CD4-positive, alpha-beta T cell (primary cell): Measurements from ENCODE around the gene CCDC92B. TPM values are rescaled to one million over a fixed set of nuclear protein-coding genes. Genes with fewer than 3 reads are reported as not detected.

Experiments used
- ATAC-seq: fragments of 200-7000 bp; cut with Tn5 transposase; one replicate; pipeline ENCODE4 v1.10.0; 2022; ENCODE audit warnings: mild to moderate bottlenecking; ENCODE audit not compliant: poor library complexity
- CTCF ChIA-PET: fragments of 350-600 bp; sonication (Branson Sonifier 250); formaldehyde crosslinking; loops from one replicate; lab custom pipeline; 2021; ENCODE audit warnings: antibody characterized with exemption, inconsistent platforms; lab: Charles Lee
- POLR2A ChIA-PET: fragments of 350-600 bp; sonication (Branson Sonifier 250); formaldehyde crosslinking; loops from one replicate; lab custom pipeline; 2021; ENCODE audit warnings: antibody characterized with exemption, inconsistent platforms; lab: Charles Lee
- DNase-seq, 14 experiments: peaks; one replicate each; pipeline ENCODE4 v3.0.0-alpha.2; 2013 to 2020; ENCODE audit warnings: mixed read lengths in 2 of 14
- H3K27ac ChIP-seq, 2 donors: one replicate each; pipeline versions ENCODE4 v1.5.1 to v1.7.0; 2013; ENCODE audit warnings: low read length in 2 of 2, low read depth in 1 of 2, mild to moderate bottlenecking in 1 of 2
- H3K27me3 ChIP-seq, 2 experiments: 1 replicate in 1 of 2; 2 replicates in 1 of 2; pipeline versions ENCODE4 v1.6.1 to v1.7.0; 2013; ENCODE audit warnings: low read length in 2 of 2, control low read depth in 1 of 2, mild to moderate bottlenecking in 1 of 2, moderate library complexity in 1 of 2; ENCODE audit not compliant: insufficient read depth in 2 of 2, control insufficient read depth in 1 of 2
- H3K36me3 ChIP-seq: one replicate; pipeline ENCODE4 v1.6.1; 2013; ENCODE audit warnings: low read length, control low read depth; ENCODE audit not compliant: insufficient read depth
- H3K4me1 ChIP-seq: one replicate; pipeline ENCODE4 v1.6.1; 2013; ENCODE audit warnings: low read length, control low read depth; ENCODE audit not compliant: insufficient read depth
- H3K4me3 ChIP-seq: one replicate; pipeline ENCODE4 v1.5.1; 2013; ENCODE audit warnings: mild to moderate bottlenecking, low read length, moderate library complexity
- H3K9me3 ChIP-seq, 2 experiments: 1 replicate in 1 of 2; 2 replicates in 1 of 2; pipeline versions ENCODE4 v1.6.1 to v1.7.0; 2013; ENCODE audit warnings: low read length in 2 of 2, mild to moderate bottlenecking in 2 of 2, control low read depth in 1 of 2, moderate library complexity in 1 of 2; ENCODE audit not compliant: control insufficient read depth in 1 of 2, insufficient read depth in 1 of 2
- H3K27ac Mint-ChIP-seq: one replicate; pipeline ENCODE4 v1.8.0; 2020; ENCODE audit warnings: mixed read lengths
- H3K27me3 Mint-ChIP-seq: one replicate; pipeline ENCODE4 v1.8.0; 2021; ENCODE audit warnings: mixed read lengths
- H3K36me3 Mint-ChIP-seq: one replicate; pipeline ENCODE4 v1.8.0; 2021; ENCODE audit warnings: low read depth, mixed read lengths
- H3K4me1 Mint-ChIP-seq: one replicate; pipeline ENCODE4 v1.8.0; 2021; ENCODE audit warnings: low read depth, mixed read lengths
- H3K4me3 Mint-ChIP-seq: one replicate; pipeline ENCODE4 v1.8.0; 2020; ENCODE audit warnings: mild to moderate bottlenecking, mixed read lengths
- H3K9me3 Mint-ChIP-seq: one replicate; pipeline ENCODE4 v1.8.0; 2020; ENCODE audit warnings: mixed read lengths
- intact Hi-C, 2 experiments: fragments of 100-400 bp; cut with DNase I in 1 of 2; cut with micrococcal nuclease in 1 of 2; formaldehyde crosslinking; loops; one replicate each; pipeline versions ENCODE4 v1.15.1 to v1.9.0; 2023 to 2025; cut with DNase I, micrococcal nuclease
- total RNA-seq, 174 experiments: library from RNA in 2 of 174; stranded (reverse) in 2 of 174; gene quantifications; one replicate each; pipeline ENCODE4 v1.2.3 and lab custom pipeline; 2021 to 2026
- TF ChIP-seq, protein P1 (sequence below): fragments of 200-600 bp; IDR thresholded peaks from one replicate; pipeline ENCODE4 v1.8.0; 2022; ENCODE audit warnings: antibody characterized with exemption, mild to moderate bottlenecking

The CCDC92B gene
- total RNA-seq, 2 experiments from 2014 or later = 0.11 to 0.28 TPM

DNA sequence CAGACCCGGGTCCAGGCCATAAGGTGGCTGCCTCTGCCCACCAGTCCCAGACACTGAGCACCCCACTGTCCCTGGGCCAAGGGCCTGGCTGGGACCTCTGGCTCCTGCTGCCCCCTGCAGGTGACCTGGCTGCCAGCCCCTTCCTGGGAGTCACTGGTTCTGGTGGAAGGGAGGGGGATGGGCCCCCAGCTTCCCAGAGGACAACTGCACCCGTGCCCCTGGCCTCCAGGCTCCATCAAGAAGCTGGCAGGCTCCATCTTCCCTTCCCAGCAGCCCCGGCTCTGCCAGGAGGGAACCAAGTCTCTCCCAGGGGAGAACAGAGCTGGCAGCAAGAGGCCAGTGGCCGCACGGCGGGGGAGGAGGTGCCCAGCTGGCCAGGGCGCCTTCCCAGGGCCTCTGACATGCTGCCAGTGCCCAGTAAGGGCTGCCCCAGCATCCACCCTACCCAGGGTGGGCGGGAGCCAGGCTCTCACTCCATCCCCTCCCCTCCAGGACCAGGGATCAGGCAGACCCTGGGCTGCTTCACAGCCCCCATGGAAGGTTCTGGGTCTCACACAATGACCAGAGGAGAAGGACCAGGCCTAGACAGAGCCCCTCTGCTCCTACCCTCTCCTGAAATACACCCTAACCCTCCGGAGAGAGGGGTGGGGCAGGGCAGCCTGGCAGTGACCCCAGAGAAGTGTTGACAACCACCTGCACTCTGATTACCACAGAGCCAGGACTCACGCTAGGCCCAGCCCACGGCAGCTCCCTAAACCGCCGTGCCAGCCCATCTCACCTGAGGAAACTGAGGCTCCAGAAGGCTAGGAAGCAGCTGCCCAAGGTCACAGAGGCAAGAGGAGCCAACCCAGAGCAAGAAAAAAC lies 41.5 kb downstream of the CCDC92B start:
- Mint-ChIP-seq H3K27me3 (no peaks in the 10 kb centered on the region), H3K9me3 (no peaks in the 10 kb centered on the region), H3K4me1 (peaks cover 34% of the 10 kb centered on the region), H3K36me3 (peaks cover 23% of the 10 kb centered on the region), H3K27ac (no peak overlapping the region), H3K4me3 (peak overlapping the region; percentile 25)
- Histone ChIP-seq H3K27ac (no peak overlapping the region), H3K4me1 (peaks cover 58% of the 10 kb centered on the region), H3K4me3 (no peak overlapping the region), H3K9me3 (no peaks in the 10 kb centered on the region), H3K27me3 (no peaks in the 10 kb centered on the region), H3K36me3 (peaks cover 12% of the 10 kb centered on the region)
- DNase-seq (peak in 2 of 14 experiments; percentile 22 to 48), ATAC-seq (no peak)
- POLR2A ChIA-PET = no interaction called here
- TF ChIP-seq, protein P1, sequence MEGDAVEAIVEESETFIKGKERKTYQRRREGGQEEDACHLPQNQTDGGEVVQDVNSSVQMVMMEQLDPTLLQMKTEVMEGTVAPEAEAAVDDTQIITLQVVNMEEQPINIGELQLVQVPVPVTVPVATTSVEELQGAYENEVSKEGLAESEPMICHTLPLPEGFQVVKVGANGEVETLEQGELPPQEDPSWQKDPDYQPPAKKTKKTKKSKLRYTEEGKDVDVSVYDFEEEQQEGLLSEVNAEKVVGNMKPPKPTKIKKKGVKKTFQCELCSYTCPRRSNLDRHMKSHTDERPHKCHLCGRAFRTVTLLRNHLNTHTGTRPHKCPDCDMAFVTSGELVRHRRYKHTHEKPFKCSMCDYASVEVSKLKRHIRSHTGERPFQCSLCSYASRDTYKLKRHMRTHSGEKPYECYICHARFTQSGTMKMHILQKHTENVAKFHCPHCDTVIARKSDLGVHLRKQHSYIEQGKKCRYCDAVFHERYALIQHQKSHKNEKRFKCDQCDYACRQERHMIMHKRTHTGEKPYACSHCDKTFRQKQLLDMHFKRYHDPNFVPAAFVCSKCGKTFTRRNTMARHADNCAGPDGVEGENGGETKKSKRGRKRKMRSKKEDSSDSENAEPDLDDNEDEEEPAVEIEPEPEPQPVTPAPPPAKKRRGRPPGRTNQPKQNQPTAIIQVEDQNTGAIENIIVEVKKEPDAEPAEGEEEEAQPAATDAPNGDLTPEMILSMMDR = no peak
- intact Hi-C loops = no loop called here
- CTCF ChIA-PET = no interaction called here

DNA sequence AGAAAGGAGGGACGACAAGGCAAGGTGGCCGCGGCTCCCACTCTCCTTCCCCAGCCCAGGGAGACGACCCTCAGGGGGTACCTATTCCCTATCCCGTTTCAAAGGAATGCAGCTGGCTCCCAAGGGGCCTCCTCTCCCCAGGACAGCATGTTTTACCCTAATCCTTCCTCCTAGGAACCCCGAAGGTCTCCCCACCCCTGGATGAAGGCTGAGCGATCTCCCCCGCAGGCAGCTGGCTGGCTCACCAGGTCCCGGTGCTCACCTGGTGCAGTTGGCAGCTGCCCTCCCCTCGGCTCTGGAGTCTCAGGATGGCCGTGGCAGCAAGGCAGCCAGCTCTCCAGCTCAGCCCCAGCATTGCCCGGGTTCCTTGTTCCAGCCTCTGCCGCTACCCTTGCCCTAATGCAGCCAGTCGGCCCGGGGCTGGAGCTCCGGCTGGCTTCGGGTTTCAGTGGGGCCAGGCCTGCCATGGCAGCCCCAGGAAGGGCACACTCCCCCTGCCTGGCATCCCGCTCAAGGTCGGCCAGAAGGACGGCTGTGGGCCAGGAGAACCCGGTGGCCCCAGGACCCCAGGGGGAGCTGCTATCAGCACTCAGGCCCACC lies 42.4 kb downstream of the CCDC92B start:
- peaks cover 27% of the 10 kb centered on the region for H3K4me1 Mint-ChIP-seq
- TF ChIP-seq, protein P1 = no peak
- Histone ChIP-seq H3K4me3 (no peak overlapping the region), H3K4me1 (peaks cover 49% of the 10 kb centered on the region), H3K36me3 (peaks cover 15% of the 10 kb centered on the region), H3K9me3 (no peaks in the 10 kb centered on the region), H3K27me3 (no peaks in the 10 kb centered on the region), H3K27ac (no peak overlapping the region)
- H3K36me3 Mint-ChIP-seq = peaks cover 31% of the 10 kb centered on the region
- intact Hi-C loops = no loop called here
- DNase-seq (no peak), ATAC-seq (no peak)
- H3K4me3 Mint-ChIP-seq = no peak overlapping the region
- no peaks in the 10 kb centered on the region for H3K27me3 Mint-ChIP-seq
- H3K27ac Mint-ChIP-seq = no peak overlapping the region
- no peaks in the 10 kb centered on the region for H3K9me3 Mint-ChIP-seq
- CTCF ChIA-PET = no interaction called here
- POLR2A ChIA-PET = no interaction called here

DNA sequence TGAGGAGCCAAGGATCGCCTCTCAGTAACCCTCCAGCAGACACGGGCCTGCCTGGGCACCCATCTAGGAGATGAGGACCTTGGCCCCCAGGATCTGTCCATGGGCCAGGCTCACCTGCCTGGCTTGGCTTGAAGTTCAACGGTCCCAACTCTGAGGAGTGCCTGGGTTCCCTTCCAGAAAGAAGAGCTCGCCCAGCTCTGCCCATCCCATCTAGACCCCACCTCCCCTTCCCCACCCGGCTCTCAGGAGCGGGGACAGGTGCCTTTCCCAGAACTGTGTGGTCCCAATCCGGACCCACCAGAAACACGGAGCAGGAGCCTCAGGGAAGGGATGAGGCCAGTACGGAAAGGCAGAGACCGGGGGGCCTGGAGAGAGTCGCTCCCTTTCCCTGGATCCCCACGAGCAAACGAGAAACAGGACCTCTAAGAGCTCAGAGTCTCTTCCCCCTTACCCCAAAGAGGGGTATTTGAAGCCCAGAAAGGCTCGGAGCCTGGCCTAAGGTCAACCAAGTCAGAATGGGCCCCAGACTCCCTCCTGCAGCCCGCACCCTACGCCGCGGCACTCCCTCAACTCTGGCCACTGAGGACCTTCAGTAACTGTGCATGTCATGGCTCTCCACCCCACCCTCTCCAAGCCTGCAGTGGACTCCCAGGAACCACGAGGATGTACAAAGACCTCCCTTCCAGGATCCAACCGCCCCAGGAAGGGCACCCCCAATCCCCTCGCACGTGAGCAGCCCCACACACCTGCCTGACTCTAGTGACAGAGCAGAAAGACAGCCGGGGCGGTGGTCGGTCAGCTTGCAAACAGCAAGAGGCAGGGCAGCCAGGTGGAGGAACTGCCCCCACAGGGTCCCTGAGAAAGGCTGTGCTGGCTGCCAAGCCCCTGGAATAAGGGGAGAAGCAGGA lies 43.3 kb downstream of the CCDC92B start:
- H3K4me1 ChIP-seq = peaks cover 47% of the 10 kb centered on the region
- no peak for DNase-seq
- no peaks in the 10 kb centered on the region for H3K9me3 ChIP-seq
- ChIA-PET CTCF (interaction anchor here (0.6 kb wide), 1 partner anchor 24 kb away, joined by 3 read pairs; no protein-coding TSS in a partner anchor), POLR2A (no interaction called here)
- H3K4me3 ChIP-seq = no peak overlapping the region
- peaks cover 32% of the 10 kb centered on the region for H3K36me3 Mint-ChIP-seq
- TF ChIP-seq, protein P1 = no peak
- peak overlapping the region; percentile 20 for H3K27ac Mint-ChIP-seq
- no peaks in the 10 kb centered on the region for H3K9me3 Mint-ChIP-seq
- intact Hi-C loops = no loop called here
- peaks cover 23% of the 10 kb centered on the region for H3K36me3 ChIP-seq
- no peaks in the 10 kb centered on the region for H3K27me3 ChIP-seq
- H3K27ac ChIP-seq = no peak overlapping the region
- H3K4me1 Mint-ChIP-seq = peaks cover 26% of the 10 kb centered on the region
- no peaks in the 10 kb centered on the region for H3K27me3 Mint-ChIP-seq
- ATAC-seq = no peak
- H3K4me3 Mint-ChIP-seq = peak overlapping the region; percentile 20
